Panc1 (cell line): ENCODE results near the gene GRAMD1B. TPM values are rescaled to one million over a fixed set of nuclear protein-coding genes. Genes with fewer than 3 reads are reported as not detected.
A peak's percentile ranks its signal among the peaks of the same experiment; 100 is the strongest.

Experiments used
- ATAC-seq: fragments of 200-7000 bp; cut with Tn5 transposase; 2 replicates; pipeline ENCODE4 v1.9.1; 2020; ENCODE audit warnings: mild to moderate bottlenecking, moderate library complexity
- BruUV-seq: library from RNA; stranded (reverse); fragments of 400-500 nt; replicated peaks from 2 replicates; lab custom pipeline; 2021; lab: Mats Ljungman, UMichigan
- CTCF ChIA-PET: fragments of 300-600 bp; sonication (Branson Sonifier 250); formaldehyde crosslinking; loops from one replicate; lab custom pipeline; 2022; ENCODE audit warnings: antibody characterized with exemption; lab: Charles Lee
- POLR2A ChIA-PET: fragments of 300-600 bp; sonication (Branson Sonifier 250); formaldehyde crosslinking; loops from one replicate; lab custom pipeline; 2022; ENCODE audit warnings: antibody characterized with exemption; lab: Charles Lee
- DNase-seq: peaks from one replicate; pipeline ENCODE4 v3.0.0-alpha.2; 2010; ENCODE audit warnings: low read depth, low spot score
- H3K27ac ChIP-seq: 2 replicates; pipeline ENCODE4 v1.5.1; 2011; ENCODE audit warnings: mild to moderate bottlenecking, low read length, inconsistent platforms
- H3K27me3 ChIP-seq: fragments of 200-500 bp; sonication (Bioruptor generic); 2 replicates; pipeline ENCODE4 v1.6.0; 2014; ENCODE audit warnings: low read length, inconsistent platforms; ENCODE audit not compliant: control insufficient read depth, insufficient read depth
- H3K36me3 ChIP-seq: fragments of 200-500 bp; sonication (Bioruptor generic); 2 replicates; pipeline ENCODE4 v1.5.1; 2014; ENCODE audit warnings: inconsistent platforms, mild to moderate bottlenecking, low read length, moderate library complexity; ENCODE audit not compliant: control insufficient read depth, insufficient read depth
- H3K4me1 ChIP-seq: 2 replicates; pipeline ENCODE4 v1.5.1; 2011; ENCODE audit warnings: inconsistent platforms, mild to moderate bottlenecking, low read length, moderate library complexity; ENCODE audit not compliant: control insufficient read depth, insufficient read depth
- H3K4me3 ChIP-seq, 2 experiments: 2 replicates each; pipeline ENCODE4 v1.5.1; 2011 to 2012; ENCODE audit warnings: low read depth in 2 of 2, low read length in 2 of 2, mild to moderate bottlenecking in 2 of 2, inconsistent platforms in 1 of 2, moderate library complexity in 1 of 2
- H3K9me3 ChIP-seq: fragments of 200-500 bp; sonication (Bioruptor generic); 2 replicates; pipeline ENCODE4 v1.5.1; 2014; ENCODE audit warnings: low read depth, mild to moderate bottlenecking, inconsistent platforms, low read length, moderate library complexity; ENCODE audit not compliant: control insufficient read depth, insufficient read depth
- CTCF ChIP-seq: fragments of 450-650 bp; IDR thresholded peaks from 2 replicates; pipeline ENCODE4 v1.5.1; 2017; ENCODE audit warnings: mild to moderate bottlenecking
- POLR2AphosphoS5 ChIP-seq: IDR thresholded peaks from 2 replicates; pipeline ENCODE4 v1.6.1; 2012; ENCODE audit warnings: mild to moderate bottlenecking, low read depth, low read length, moderate library complexity
- REST ChIP-seq, 2 experiments: IDR thresholded peaks; 2 replicates each; pipeline ENCODE4 v1.6.1; 2011 to 2012; ENCODE audit warnings: low read depth in 2 of 2, control low read depth in 1 of 2, low read length in 1 of 2, mild to moderate bottlenecking in 1 of 2, moderate library complexity in 1 of 2; ENCODE audit not compliant: insufficient read depth in 1 of 2
- SIN3A ChIP-seq: IDR thresholded peaks from 2 replicates; pipeline ENCODE4 v1.6.1; 2012; ENCODE audit warnings: low read depth, mild to moderate bottlenecking, low read length, moderate library complexity, borderline replicate concordance; ENCODE audit not compliant: insufficient read depth
- TCF7L2 ChIP-seq: IDR thresholded peaks from 2 replicates; pipeline ENCODE4 v1.6.1; 2011; ENCODE audit warnings: mild to moderate bottlenecking, low read depth, low read length, inconsistent platforms
- in situ Hi-C: cut with HindIII; loops from 2 replicates; pipeline ENCODE4 v1.10.0; 2016; ENCODE audit warnings: low sequenced_read_pairs, low pct_unique_long_range_greater_than_20kb
- intact Hi-C: fragments of 100-400 bp; cut with micrococcal nuclease; formaldehyde crosslinking; loops from one replicate; pipeline ENCODE4 v1.10.0; 2022; ENCODE audit not compliant: unreplicated experiment
- total RNA-seq: library from RNA; stranded (reverse); gene quantifications from one replicate; pipeline ENCODE4 v1.2.1, GENCODE V29; 2021; ENCODE audit not compliant: unreplicated experiment

GRAMD1B gene
- total RNA-seq, 1 experiment from 2014 or later: 0.46 TPM

- Histone ChIP-seq H3K27me3 (peaks cover 13% of the 10 kb centered on the region), H3K4me3 (no peak overlapping the region), H3K4me1 (no peaks in the 10 kb centered on the region), H3K27ac (no peak overlapping the region), H3K9me3 (no peaks in the 10 kb centered on the region), H3K36me3 (no peaks in the 10 kb centered on the region)
- TF ChIP-seq SIN3A (no peak), CTCF (no peak), POLR2AphosphoS5 (no peak), REST (IDR thresholded peaks at IDR 0.05; ENCODE audit: insufficient read depth in 1 of 2, low read depth in 2 of 2, low read length in 1 of 2) (no peak), TCF7L2 (no peak)
- ChIA-PET CTCF (interaction anchor here (1.7 kb wide), 1 partner anchor 67 kb away, joined by 11 read pairs; no protein-coding TSS in a partner anchor), POLR2A (no interaction called here)
- BruUV-seq: no TSS peak
- no peak for DNase-seq
- intact Hi-C loops: no loop called here
- ATAC-seq: no peak
- in situ Hi-C loops: no loop called here
These were observed 210.0 kb downstream of the GRAMD1B start for GRCh38 chr11:123640029-123640428.

GRCh38 chr11:123640677-123641494 is 210.8 kb downstream of the GRAMD1B start:
- intact Hi-C loops (loop anchor here (1.0 kb wide), 2 partner anchors 66 to 70 kb away; no protein-coding TSS in a partner anchor), in situ Hi-C loops (no loop called here)
- H3K36me3 ChIP-seq: no peaks in the 10 kb centered on the region
- H3K4me1 ChIP-seq: no peaks in the 10 kb centered on the region
- peak; percentile 95 for ATAC-seq
- H3K9me3 ChIP-seq: no peaks in the 10 kb centered on the region
- BruUV-seq: no TSS peak
- TF ChIP-seq TCF7L2 (no peak), CTCF (peak; percentile 97)
- ChIA-PET CTCF (interaction anchor here (1.3 to 1.7 kb wide), 2 partner anchors 67 kb away, joined by 10 to 11 read pairs; no protein-coding TSS in a partner anchor), POLR2A (no interaction called here)
- DNase-seq: peak; percentile 20
- no peak overlapping the region for H3K4me3 ChIP-seq
- H3K27ac ChIP-seq: no peak overlapping the region
- H3K27me3 ChIP-seq: peaks cover 10% of the 10 kb centered on the region; the same call in 1 of the 2 replicates
